GM19023 (cell line): ENCODE results near the gene REPS1.

Source experiments
- ATAC-seq: cut with Tn5 transposase; IDR thresholded peaks from one replicate; pipeline ENCODE4 v1.9.1; 2021; ENCODE audit warnings: mild to moderate bottlenecking, moderate library complexity; ENCODE audit not compliant: unreplicated experiment

The REPS1 gene

DNA sequence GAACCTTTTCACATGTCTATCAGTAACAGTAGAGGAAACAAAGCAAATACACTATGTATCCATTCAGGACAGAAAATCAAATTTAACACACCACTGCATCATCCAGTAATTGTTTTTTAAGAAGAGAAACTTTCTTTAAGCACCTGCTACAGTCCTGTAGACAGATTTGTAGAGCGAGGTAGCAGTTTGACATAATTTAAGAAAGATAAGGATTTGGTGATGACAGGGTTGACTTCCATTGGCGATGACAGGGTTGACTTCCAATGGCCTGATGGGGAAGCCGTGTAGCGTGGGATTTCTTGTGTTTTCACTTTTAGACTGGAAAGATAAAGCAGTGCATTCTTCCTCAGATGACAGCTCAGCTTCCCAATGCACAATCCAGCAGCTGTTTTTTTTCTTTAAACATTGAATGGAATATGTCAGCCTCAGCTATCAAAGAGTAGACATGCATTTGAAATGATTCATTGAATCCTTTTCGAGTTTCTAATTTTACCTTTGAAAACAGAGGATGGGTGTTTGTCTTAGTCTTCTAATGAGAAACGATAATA lies 123.6 kb downstream of the REPS1 start:
- no peak for ATAC-seq

- no peak for ATAC-seq
Measured at GRCh38 chr6:138863321-138863720, 124.7 kb downstream of the REPS1 start.

DNA sequence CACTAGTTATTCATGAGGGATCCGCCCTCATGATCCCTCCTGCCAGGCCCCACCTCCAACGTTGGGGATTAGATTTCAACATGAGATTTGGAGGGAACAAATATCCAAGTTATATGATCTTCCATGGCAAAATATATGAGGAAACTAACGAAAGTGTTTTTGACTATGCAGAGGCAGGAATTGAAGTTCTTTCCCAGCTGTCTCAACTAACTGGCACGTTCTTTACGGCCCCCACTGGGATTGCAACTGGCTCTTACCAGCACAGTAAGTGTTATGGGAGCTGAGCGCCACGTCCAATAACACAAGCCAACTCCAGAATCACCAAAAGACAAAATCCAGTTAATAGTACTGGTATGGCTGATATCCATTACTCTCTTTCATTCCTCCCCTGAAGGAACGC lies 125.6 kb downstream of the REPS1 start:
- no peak for ATAC-seq

DNA sequence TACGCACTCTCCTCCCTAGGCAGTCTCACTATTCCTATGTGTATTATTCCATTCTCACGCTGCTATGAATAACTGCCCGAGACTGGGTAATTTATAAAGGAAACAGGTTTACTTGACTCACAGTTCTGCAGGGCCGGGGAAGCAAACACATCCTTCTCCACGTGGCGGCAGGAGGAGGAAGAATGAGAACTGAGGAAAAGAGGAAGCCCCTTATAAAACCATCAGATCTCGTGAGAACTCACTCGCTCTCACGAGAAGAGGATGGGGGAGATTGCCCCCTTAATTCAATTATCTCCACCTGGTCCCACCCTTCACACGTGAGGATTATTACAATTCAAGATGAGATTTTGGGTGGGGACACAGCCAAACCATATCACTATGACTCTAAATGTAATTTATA lies 130.3 kb downstream of the REPS1 start:
- ATAC-seq: no peak

DNA sequence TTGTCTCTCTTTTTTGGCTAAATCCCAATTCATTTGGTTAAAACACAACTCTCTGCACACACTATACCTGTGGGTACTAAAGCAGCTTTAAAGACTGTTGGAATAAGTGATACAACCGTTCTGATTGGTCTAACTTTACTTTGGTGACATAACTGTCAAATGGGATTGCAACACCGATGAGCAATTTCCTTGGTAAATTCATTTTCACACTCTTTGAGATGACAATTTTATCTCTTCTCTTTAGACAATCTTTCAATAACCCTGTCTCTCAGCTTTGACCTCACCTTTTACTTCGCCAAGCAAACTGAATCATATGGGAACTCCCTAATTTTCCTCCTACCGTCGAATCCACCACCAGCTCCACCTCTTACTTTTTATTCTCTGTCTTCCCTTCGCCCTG lies 131.4 kb downstream of the REPS1 start:
- no peak for ATAC-seq
